Thymus (tissue), 11 donors: Measurements from ENCODE around the gene MYO10. TPM values are rescaled to one million over a fixed set of nuclear protein-coding genes. Genes with fewer than 3 reads are reported as not detected.

ENCODE experiments used
- DNase-seq, 9 donors: peaks; one replicate each; pipeline ENCODE4 v3.0.0-alpha.2; 2013; ENCODE audit warnings: low spot score in 9 of 9, low read depth in 6 of 9, missing footprints in 1 of 9
- H3K27ac ChIP-seq, 2 donors: one replicate each; pipeline ENCODE4 v1.5.1; 2013; ENCODE audit warnings: control low read depth in 1 of 2, low read depth in 1 of 2, low read length in 1 of 2, mild to moderate bottlenecking in 1 of 2, moderate library complexity in 1 of 2
- H3K27me3 ChIP-seq, 2 donors: one replicate each; pipeline ENCODE4 v1.5.1; 2013; ENCODE audit warnings: low read length in 1 of 2; ENCODE audit not compliant: control insufficient read depth in 2 of 2, insufficient read depth in 1 of 2
- H3K36me3 ChIP-seq, 2 donors: one replicate each; pipeline ENCODE4 v1.5.1; 2013; ENCODE audit warnings: low read length in 1 of 2, mild to moderate bottlenecking in 1 of 2, moderate library complexity in 1 of 2; ENCODE audit not compliant: control insufficient read depth in 2 of 2, insufficient read depth in 2 of 2
- H3K4me1 ChIP-seq, 2 donors: one replicate each; pipeline ENCODE4 v1.5.1; 2013; ENCODE audit warnings: low read length in 2 of 2; ENCODE audit not compliant: control insufficient read depth in 2 of 2, insufficient read depth in 2 of 2
- H3K4me3 ChIP-seq, 2 donors: one replicate each; pipeline ENCODE4 v1.5.1; 2013; ENCODE audit warnings: low read length in 2 of 2, control low read depth in 1 of 2, mild to moderate bottlenecking in 1 of 2
- H3K9me3 ChIP-seq, 2 donors: one replicate each; pipeline ENCODE4 v1.5.1; 2013; ENCODE audit warnings: low read length in 1 of 2, mild to moderate bottlenecking in 1 of 2; ENCODE audit not compliant: control insufficient read depth in 2 of 2, insufficient read depth in 1 of 2
- WGBS: extraction: QIAGEN DNeasy Blood & Tissue Kit; methylation state at CpG from one replicate; pipeline ENCODE4 v1.1.7; 2013; 5-methylcytosine and 5-hydroxymethylcytosine counted together
- polyA plus RNA-seq: library from polyadenylated mRNA; stranded (reverse); fragments of 200-250 nt; gene quantifications from one replicate; pipeline ENCODE4 v1.2.3, GENCODE V29; 2013
- total RNA-seq: library from RNA; stranded (reverse); fragments of 120-200 nt; gene quantifications from one replicate; pipeline ENCODE4 v1.2.4, GENCODE V29; 2013
- donor health status: healthy.

MYO10 gene
- total and polyA plus RNA-seq, 2 donors, result 4.3 to 6.0 TPM

DNA sequence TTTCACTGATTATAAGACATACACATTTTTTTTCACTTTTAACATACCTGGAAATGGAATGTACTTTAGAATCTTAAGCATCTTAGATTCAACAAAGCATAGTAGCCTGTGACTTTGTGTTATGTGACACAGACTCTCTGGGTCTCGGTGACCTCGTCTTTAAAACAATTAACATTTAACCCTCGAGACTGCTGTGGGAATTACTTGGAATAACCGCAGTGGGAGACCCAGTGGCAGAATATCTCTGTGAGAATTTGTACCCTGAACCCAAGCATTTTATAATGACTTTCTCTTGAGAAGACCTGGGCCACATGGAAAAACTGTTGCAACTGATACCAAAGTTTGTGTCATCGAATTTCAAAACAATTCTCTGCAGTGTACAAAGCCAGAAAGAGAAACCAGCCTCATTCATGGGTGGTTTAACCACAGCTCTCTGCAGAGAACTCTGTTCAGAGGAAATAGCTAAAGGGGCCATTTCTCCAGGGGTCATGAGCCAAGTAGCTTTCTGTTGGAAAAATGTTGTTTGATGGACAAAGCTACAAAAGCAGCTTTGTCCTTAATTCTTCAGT is 309.3 kb downstream of the MYO10 start:
- WGBS, result 72% methylated on average over 5 of the region's 5 CpGs
- H3K4me1 ChIP-seq, result peaks cover 19 to 26% of the 10 kb centered on the region in 2 donors
- H3K27ac ChIP-seq, result peak overlapping the region; percentile 74 to 86
- H3K4me3 ChIP-seq, result no peak overlapping the region
- H3K27me3 ChIP-seq, result no peaks in the 10 kb centered on the region
- peak in 6 of 9 donors; percentile 35 to 76 (median 42) for DNase-seq
- H3K36me3 ChIP-seq, result no peaks in the 10 kb centered on the region
- no peaks in the 10 kb centered on the region for H3K9me3 ChIP-seq

DNA sequence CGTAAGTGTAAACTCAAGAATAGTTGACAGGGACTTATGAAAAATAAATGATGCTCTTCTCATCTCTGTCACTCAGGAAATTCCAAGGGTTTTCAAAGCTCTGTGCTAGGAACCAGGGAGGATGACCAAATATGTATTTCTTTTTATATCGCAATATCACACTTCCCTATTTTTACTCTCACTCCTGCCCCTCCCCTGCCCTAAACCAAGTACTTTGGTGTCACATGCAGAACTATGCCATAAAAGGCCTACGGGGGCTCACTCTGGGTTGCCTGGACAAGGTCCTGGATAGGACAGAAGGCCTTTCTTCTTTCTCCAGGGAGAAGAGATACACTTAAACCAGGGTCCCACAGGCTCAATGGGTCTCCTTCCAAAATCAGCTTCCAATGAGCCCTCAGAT is 311.0 kb downstream of the MYO10 start:
- Histone ChIP-seq H3K4me3 (no peak overlapping the region), H3K9me3 (no peaks in the 10 kb centered on the region), H3K4me1 (peaks cover 18 to 26% of the 10 kb centered on the region in 2 donors), H3K27ac (no peak overlapping the region), H3K36me3 (no peaks in the 10 kb centered on the region), H3K27me3 (no peaks in the 10 kb centered on the region)
- DNase-seq, result no peak
- WGBS, result 59% methylated on average over 3 of the region's 3 CpGs

DNA sequence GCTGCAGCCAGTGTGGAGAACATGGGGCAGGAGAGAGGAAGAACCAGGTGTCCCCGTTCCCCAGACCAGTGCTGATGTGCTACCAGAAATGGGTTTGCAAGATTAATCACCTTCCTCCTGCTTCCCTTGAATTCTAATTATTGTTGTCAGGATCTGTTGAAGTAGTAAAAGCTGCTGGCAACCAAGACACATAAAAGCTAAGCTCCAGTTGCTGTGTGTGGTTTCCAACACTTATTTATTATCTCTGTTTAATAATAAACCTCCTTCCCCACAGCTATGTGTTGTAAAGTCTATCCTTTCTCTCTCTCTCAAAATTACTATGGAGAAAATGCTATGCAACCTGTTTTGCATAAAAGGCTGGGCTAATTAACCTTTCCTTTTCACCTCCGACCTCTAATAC is 317.0 kb downstream of the MYO10 start:
- H3K27ac ChIP-seq, result no peak overlapping the region
- H3K36me3 ChIP-seq, result no peaks in the 10 kb centered on the region
- no peak for DNase-seq
- no peaks in the 10 kb centered on the region for H3K9me3 ChIP-seq
- 77% methylated on average over 2 of the region's 2 CpGs for WGBS
- peaks cover 0 to 5% of the 10 kb centered on the region in 2 donors for H3K27me3 ChIP-seq
- H3K4me3 ChIP-seq, result no peak overlapping the region
- peaks cover 23 to 28% of the 10 kb centered on the region in 2 donors for H3K4me1 ChIP-seq

DNA sequence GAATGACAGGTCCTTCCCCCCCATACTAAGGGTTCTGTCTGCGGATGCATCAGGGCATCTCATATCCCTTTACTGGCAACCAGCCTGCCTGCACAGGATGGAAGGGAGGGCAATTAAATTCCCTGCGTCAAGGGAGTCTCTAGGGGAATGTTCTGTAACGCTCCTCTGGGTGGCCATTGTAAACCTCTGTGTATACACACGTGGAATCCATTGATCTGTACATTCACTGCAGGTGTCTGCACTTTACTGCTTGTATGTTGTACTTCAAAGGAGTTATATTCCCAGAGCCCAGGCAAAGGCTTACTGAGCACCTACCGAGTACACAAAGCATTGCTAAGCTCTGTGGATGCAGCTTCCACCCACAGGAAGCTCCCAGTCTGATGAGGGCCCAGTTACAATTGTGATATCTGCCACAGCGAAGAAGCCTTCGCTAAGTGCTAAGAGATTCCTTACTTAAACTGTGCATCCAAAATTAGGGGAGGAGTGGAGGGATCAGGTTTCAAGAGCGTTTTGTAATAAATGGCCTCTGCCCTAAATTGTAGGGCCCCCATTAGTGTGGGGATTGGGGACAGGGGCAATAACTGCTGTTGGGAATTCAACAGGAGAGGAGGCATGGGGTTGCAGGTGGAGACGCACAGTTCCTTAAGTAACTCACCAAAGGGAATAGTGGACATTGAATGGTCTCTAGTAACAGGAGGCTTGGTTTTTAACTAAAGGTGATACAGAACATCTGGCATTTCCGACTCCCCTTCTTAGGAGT is 317.8 kb downstream of the MYO10 start:
- Histone ChIP-seq H3K4me3 (peak overlapping the region in 1 of 2 donors; percentile 32), H3K9me3 (no peaks in the 10 kb centered on the region), H3K36me3 (no peaks in the 10 kb centered on the region), H3K27ac (peak overlapping the region; percentile 92 to 94), H3K4me1 (peaks cover 23 to 28% of the 10 kb centered on the region in 2 donors), H3K27me3 (peaks cover 0 to 5% of the 10 kb centered on the region in 2 donors)
- 73% methylated on average over 10 of the region's 10 CpGs for WGBS
- peak in 6 of 9 donors; percentile 25 to 59 (median 40) for DNase-seq

DNA sequence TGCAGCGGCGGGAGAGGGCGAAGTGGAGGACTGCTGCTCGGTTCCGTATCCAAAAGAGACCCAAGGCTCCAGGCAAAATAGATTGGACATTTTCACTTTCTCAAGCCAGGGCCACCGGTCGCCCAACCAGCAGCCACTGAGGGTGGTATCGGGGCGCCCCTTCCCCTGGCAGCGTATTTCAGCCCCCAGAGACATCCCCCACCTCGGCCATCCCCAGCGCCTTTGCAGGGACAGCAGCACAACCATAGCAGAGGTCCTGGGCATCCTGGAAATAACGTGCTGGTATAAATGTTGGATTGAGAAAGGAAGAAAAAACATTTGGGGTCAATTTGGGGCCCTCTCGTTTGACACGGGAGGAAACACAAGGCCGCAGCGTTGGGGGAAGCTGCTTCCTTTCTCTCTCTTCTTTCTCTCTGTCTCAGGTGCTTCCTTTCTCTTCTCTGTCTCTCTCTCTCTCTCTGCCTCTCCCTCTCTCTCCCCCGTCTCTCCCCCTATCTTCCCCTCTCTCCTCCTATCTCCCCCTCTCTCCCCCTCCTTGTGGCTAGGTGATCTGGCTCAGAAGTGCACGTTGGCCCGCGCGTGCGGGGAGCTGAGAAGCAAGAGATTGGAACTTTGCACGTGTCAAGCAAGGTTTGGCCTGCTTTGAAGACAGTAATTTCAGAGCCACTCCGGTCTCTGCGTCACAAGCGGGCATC is 318.7 kb downstream of the MYO10 start:
- 4% methylated on average over 27 of the region's 27 CpGs for WGBS
- peak overlapping the region; percentile 92 to 94 for H3K27ac ChIP-seq
- DNase-seq, result peak in 7 of 9 donors; percentile 56 to 82 (median 72)

DNA sequence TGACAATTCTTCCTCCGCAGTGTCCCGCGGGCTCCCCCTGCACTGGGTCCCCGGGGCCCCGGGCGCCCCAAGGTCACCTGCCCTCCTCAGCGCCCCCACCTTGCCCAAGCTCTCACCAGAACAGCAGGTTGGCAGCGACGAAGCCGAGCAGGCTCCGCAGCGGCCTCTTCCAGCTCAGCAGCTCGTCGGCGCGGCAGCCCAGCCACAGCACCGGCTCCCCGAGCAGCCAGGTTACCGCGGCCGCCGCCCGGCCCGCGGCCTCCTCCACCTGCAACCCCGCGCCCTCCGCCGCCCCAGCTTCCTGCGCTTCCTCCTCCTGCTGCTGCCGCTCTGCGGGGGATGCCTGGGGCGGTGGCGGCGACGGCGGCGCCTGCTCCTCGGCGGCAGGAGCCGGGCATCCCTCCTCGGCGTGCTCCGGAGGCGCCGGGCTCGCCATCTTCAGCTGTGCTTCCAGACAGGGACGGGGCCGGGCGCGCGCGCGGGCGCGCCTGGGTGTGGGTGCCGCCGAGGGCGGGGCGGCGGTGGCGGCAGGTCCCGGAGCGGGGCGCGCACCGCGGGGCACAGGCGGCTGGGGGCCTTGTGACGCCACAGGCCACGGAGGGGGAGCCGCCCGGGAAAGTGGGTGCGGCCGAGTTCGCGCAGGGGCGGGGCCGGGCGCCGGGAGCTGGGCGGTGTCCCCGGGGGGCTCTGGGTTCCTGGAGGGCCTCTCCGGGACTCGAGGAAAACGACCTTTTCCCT is 319.4 kb downstream of the MYO10 start, which contains the start of gene RETREG1:
RETREG1 (minus strand) TSS at position 462 of the 738 bp plus-strand sequence; CDS start at position 436, 26 bp downstream.
- DNase-seq, result peak in 6 of 9 donors; percentile 72 to 89 (median 80)
- peak within 1 kb of the TSS; percentile 58 to 92 for H3K4me3 ChIP-seq
- H3K9me3 ChIP-seq, result no peaks in the 10 kb centered on the region
- H3K4me1 ChIP-seq, result peaks cover 23 to 28% of the 10 kb centered on the region in 2 donors
- H3K27ac ChIP-seq, result peak within 1 kb of the TSS; percentile 92 to 94
- WGBS, result 1% methylated on average over 86 of the region's 86 CpGs
- H3K27me3 ChIP-seq, result peaks cover 0 to 5% of the 10 kb centered on the region in 2 donors
- H3K36me3 ChIP-seq, result no peaks in the 10 kb centered on the region

More for the DNA sequence above, 318.7 kb downstream of the MYO10 start:
- Histone ChIP-seq H3K4me1 (peaks cover 23 to 28% of the 10 kb centered on the region in 2 donors), H3K4me3 (peak overlapping the region; percentile 57 to 92), H3K36me3 (no peaks in the 10 kb centered on the region), H3K9me3 (no peaks in the 10 kb centered on the region), H3K27me3 (peaks cover 0 to 5% of the 10 kb centered on the region in 2 donors)

DNA sequence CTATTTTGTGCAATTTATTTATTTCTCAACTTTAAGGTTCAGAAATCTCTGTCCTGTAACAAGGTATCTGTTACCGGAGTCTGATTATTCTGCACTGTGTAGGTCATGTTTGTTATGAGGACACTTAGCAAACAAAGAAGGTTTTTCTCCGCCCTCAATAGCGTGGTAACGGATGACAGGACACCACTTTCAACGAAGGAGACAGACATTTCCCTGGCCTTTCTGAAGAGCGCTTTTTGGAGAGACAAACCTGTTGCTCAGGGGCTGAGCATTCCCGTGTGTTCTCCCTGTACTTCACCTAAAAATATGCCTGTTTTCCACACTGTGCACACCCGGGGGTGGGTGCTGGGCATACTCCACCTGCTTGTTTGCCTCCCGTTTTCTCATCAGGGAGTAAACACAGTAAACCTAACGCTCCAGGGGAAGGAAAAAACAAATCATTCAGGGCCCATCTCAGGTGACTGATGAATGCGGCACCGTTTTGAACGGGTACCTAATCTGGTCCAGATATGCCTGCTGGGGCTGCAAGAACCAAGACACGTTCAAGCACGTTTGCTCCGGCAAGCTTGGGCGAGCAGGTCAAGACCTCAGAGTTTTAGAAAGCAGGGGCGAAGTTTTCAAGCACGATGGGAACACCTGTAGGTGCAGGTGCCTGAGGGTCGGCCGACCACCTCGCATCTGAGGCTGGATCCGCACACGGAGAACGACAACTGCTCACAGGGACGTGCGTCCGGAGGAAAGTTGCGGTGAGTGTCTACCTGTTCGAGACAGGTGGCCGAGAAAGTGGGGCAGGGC is 320.1 kb downstream of the MYO10 start:
- Histone ChIP-seq H3K4me1 (peaks cover 23 to 28% of the 10 kb centered on the region in 2 donors), H3K4me3 (peak overlapping the region; percentile 58 to 92), H3K27me3 (peaks cover 0 to 5% of the 10 kb centered on the region in 2 donors), H3K9me3 (no peaks in the 10 kb centered on the region), H3K27ac (peak overlapping the region; percentile 27 to 94), H3K36me3 (no peaks in the 10 kb centered on the region)
- WGBS, result 15% methylated on average over 31 of the region's 31 CpGs
- peak in 1 of 9 donors; percentile 26 for DNase-seq

DNA sequence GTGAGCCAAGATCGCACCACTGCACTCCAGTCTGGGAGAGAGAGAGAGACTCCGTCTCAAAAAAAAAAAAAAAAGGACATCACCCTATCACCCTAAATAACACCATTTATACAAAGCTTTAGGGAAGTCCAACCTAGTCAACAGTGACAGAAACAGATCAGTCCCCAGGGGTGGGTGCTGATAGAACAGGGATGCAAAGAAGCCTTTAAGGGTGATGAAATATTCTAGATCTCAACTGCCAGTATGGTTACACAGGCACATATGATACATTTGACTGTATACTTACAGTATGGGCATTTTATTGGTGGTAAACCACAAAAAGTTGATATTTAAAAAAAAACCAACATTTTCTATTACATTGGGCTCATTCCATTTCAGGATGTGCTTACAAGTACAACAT is 324.1 kb downstream of the MYO10 start:
- DNase-seq, result no peak
- Histone ChIP-seq H3K4me1 (peaks cover 7 to 8% of the 10 kb centered on the region in 2 donors), H3K9me3 (no peaks in the 10 kb centered on the region), H3K36me3 (peaks cover 0 to 6% of the 10 kb centered on the region in 2 donors), H3K4me3 (no peak overlapping the region), H3K27ac (no peak overlapping the region), H3K27me3 (peaks cover 0 to 5% of the 10 kb centered on the region in 2 donors)
- WGBS, result 93% methylated on average over 2 of the region's 2 CpGs
